Fibroblast of peridontal ligament (primary cell): Measurements from ENCODE around the gene MAOA.
A peak's percentile ranks its signal among the peaks of the same experiment; 100 is the strongest.
"Not testable (repeated sequence)": the region's sequence is repeated elsewhere in the genome, so short reads cannot be mapped to it uniquely, and the experiment has no call there.

Experiments
- DNase-seq: peaks from one replicate; pipeline ENCODE4 v3.0.0-alpha.2; 2010; ENCODE audit errors: extremely low read depth

Gene MAOA

DNA sequence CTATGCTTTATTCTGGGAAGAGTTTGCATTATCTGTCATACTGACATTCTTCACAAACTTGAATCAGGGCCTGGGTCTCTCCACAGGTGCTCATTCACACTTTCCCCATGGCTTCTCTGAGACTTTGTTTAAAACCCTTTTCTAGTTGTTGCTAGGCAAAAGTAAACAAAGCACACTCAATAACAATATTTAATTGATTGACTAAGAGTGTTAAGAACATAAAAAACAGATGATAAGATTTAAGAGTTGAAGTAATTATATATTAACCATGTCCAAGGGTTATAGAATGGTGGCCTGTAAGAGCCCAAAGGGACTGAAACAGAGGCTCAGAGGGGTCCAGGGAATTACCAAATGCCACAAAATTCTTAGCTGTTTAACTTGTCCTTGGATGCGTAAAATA lies 7.1 kb downstream of the MAOA start:
- no peak for DNase-seq

DNA sequence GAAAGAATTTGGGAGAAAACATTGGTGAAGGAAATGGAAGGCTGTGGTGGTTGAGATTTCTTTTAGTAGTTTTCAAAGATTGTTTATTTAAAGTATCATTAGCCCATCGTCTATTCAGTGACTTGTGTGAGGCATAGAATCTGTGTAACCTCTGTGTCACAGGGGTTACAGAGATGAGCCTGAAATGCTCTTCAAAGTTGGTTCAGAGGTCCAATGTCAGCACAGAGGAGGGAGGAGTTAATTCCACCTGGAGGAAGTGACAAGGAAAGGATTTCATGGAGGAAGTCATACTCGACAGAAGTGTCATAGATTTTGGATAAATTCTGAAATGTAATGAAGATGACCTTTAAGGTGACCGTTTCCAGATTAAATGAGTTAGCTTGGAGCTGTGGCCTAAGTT lies 8.2 kb downstream of the MAOA start:
- DNase-seq = no peak

- DNase-seq = no peak
These were observed 8.6 kb downstream of the MAOA start for GRCh38 chrX:43664708-43665107.

- no peak for DNase-seq
These were observed 10.3 kb downstream of the MAOA start for GRCh38 chrX:43666311-43666912.

DNA sequence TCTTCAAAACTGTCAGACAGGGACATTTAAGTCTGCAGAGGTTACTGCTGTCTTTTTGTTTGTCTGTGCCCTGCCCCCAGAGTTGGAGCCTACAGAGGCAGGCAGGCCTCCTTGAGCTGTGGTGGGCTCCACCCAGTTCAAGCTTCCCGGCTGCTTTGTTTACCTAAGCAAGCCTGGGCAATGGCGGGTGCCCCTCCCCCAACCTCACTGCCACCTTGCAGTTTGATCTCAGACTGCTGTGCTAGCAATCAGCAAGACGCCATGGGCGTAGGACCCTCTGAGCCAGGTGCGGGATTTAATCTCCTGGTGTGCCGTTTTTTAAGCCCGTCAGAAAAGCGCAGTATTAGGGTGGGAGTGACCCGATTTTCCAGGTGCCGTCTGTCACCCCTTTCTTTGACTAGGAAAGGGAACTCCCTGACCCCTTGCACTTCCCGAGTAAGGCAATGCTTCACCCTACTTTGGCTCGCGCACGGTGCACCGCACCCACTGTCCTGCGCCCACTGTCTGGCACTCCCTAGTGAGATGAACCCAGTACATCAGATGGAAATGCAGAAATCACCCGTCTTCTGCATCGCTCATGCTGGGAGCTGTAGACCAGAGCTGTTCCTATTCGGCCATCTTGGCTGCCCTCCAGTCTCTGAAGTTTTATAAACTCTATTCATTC lies 20.0 kb downstream of the MAOA start:
- not testable (repeated sequence) for DNase-seq

DNA sequence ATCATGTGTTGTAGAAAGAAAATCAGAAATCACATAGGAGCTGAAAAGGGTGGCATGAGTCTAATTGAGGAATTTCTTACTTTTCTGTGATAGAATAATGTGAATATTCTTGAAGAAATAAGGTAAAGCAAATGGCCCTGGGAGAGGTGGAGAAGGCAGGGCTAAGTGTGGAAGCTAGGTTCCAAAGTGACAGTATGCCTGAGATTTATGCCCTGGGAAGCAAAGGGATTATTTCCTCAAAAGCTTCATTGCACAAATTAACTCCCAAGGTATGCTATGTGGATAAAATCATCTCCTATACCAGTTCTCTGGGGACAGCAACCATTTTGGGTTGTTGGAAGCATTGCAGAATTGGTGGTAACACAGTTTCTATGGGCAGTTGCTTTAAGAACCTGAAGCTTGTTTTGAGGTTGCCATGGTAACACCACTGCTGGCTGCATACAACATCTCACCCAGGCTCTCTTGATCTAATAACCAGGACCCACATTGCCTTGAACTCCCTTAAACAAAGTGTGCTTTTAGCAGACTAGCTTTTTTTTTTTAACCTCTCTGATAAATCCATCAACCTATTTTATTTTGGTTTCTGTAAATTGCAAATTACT lies 21.0 kb downstream of the MAOA start:
- no peak for DNase-seq

DNA sequence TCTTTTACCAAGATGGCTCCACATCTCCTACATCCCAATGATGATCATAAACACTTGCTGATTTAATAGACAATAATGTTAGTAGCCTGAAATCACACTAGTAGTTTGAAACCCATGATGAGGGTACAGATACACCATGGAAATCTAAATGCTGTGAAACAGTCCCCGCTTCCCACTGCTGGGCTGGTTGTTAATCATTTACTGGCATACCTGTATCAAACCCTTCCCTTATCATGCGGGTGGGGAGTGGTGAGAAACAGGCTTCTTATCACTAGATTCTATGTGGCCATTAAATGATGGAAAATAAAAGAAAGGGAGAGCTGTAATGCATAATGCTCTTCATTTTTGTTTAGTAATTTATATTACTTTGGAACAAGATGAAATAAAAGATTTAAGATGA lies 21.9 kb downstream of the MAOA start:
- DNase-seq = no peak

DNA sequence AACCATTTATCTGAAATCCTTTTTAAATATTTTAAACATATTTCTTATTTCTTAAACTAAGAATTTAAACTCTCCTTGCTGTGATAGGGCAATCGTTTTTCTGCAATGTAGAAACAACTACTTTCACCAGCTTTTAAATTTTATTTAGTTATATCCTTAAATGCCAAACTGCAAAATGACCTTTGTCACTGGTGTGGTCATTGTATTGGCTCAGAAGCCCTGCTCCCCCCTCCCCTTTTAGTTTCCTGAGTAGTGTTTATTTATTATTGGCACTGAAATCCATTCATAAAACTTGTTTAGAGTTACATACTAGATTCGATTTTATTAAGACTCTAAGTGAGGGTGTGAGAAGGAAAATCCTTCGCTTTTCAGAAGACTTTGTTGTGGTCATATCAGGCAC lies 23.0 kb downstream of the MAOA start:
- no peak for DNase-seq

GRCh38 chrX:43679778-43680177 lies 23.7 kb downstream of the MAOA start:
- no peak for DNase-seq

- no peak for DNase-seq
These were observed 26.6 kb downstream of the MAOA start for GRCh38 chrX:43682726-43683125.

GRCh38 chrX:43685221-43685620 lies 29.1 kb downstream of the MAOA start:
- no peak for DNase-seq

- DNase-seq = no peak
These were observed 32.5 kb downstream of the MAOA start for GRCh38 chrX:43688586-43688985.

DNA sequence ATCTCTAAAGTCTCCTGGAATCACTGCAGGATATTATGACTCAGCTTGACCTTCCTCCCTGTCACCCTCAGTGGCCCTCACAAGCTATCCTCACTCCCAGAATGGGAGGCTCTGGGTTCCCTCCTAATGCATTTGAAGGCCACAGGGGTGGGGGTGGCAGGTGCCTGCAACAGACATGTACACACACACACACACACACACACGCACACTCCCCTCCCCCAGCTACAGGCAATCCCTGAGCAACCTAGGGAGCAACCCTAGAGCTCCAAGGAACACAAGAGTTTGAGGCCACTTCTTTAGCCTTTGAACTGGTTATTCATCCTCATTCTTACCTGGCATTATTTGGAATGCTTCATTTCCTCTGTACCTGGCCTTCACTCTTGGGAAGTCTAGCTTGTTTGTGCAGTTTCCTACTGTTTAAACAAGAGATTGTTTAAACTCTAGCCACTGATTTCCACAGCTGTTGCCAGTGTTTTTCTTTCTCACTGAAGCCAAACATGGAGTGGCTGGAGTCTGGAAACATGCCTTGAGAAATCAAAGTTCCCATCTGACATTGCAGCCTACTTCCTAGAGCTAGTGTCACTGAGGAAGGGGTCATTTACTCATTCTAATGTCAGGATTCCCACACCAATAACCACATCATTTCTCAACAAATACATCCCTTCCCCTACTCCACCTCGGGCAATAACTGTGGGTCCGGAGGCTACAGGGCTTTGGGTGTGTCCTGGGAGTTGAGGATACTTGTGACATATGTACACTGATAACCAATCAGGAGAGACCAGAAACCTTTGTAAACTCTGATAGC lies 37.7 kb downstream of the MAOA start:
- peak; percentile 1 for DNase-seq

DNA sequence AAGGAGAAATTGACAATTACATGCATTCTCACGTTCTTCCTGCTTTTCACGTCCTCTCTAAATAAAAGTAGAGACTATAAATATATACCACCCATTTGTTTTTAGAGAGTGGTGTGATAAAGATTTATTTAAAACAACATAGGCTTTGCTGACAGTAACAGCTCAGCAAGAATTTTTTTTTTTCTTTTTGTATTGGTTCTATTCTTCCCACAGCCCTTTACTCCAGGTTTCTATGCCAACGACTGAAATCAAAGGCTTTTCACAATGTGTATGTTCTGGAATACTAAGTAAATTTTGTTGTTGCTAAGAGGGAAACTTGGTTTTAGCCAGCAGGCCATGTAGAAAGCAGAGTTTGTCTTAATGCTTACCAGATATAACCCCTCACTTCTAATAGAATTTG lies 43.4 kb downstream of the MAOA start:
- DNase-seq = no peak

DNA sequence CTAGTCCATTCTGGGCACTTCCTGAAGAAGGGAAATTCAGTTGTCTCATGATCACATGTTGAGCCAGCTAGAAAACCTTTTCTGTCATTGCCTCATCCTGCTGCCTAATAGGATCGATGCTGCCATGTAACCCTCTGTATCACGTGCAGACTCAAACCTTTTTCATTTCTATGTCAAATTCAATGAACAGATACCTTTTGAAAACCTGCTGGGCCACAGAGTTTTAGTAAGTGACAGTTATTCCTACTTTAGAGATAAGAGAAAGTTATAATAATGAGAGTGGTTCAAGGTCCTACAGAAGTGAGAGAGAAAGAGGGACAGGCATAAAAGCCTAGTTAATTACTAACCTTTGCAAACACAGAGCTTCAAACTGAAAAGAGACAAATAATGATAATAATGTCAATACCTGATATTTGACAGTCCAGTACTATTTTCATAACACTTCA lies 46.0 kb downstream of the MAOA start:
- no peak for DNase-seq

- DNase-seq = no peak
These were observed 46.6 kb downstream of the MAOA start for GRCh38 chrX:43702660-43703059.

GRCh38 chrX:43703211-43703791 lies 47.2 kb downstream of the MAOA start:
- DNase-seq = peak; percentile 11

DNA sequence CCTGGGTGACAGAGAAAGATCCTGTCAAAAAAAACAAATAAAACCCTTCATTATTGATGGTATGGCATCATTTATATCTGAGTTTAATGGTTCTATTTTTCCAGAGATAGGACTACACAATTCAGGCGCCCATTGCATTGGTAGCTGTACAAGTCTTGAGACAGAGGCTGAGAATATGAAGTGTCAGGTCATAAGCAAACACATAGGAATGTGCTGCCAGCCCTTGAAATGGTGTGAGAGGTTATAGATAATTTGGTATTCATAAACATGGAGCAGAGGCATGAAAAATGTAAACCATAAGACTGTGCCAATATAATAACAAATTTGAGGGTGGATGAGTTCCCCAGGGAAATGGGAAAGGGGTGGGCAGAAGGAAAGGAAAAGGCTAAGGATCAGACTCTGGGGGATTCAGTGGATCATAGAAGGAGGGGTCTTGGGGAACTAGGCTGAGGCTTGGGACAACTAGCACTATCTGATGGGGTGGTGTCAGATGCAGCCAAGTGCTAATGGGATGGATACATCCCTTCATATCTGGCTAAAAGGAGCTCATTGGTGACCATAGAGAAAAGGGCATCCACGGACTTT lies 50.8 kb downstream of the MAOA start:
- DNase-seq = peak; percentile 1

GRCh38 chrX:43707812-43708548 lies 51.9 kb downstream of the MAOA start:
- DNase-seq = no peak

DNA sequence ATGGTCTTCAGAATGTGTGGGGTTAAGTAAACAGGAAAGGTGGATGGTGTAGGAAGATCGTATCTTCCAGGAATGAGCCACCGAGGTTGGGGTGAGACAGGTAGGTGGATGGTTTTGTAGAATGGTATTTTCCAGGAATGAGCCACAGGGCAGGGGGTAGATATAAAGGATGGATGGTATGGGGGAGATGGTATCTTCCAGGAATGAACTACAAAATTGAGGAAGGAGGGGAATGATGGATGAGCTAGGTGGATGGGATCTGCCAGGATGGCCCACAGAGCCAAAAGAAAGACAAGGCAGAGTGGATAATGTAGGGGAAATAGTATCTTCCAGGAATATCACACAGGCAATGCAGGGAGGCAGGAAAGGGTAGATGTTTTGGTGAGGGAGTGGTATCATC lies 60.0 kb downstream of the MAOA start:
- no peak for DNase-seq

DNA sequence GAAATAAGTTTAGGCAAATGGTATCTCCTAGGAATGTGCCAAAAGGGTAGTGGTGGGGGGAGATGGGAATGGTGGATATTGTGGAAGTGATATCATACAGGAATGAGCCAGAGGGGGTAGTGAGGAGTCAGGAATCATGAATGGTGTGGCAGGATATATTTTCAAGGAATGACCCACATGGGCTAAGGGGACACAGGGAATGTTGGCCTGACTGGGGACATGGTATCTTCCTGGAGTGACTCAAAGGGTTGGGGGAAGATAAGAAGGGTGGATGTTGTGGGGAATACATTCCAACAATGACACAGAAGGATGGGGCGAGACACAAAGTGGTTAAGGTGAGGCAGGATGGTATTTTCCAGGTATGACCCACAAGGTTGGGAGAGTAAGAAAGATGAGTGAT lies 60.6 kb downstream of the MAOA start:
- no peak for DNase-seq
